HG03439 (cell line): ENCODE measurements around the gene TMEM234.

Source experiments
- ATAC-seq: cut with Tn5 transposase; IDR thresholded peaks from one replicate; pipeline ENCODE4 v1.9.1; 2021; ENCODE audit warnings: mild to moderate bottlenecking, moderate library complexity; ENCODE audit not compliant: unreplicated experiment

Gene TMEM234

GRCh38 chr1:32201011-32201855 lies 20.9 kb downstream of the TMEM234 start:
- peak; percentile 36 for ATAC-seq

- no peak for ATAC-seq
Observed at GRCh38 chr1:32200226-32201010, 21.7 kb downstream of the TMEM234 start, which contains the start of gene CCDC28B. Gene CCDC28B (plus strand): TSS chr1:32200595. CDS start chr1:32201936, 1,341 bp downstream.

- ATAC-seq: no peak
Observed at GRCh38 chr1:32199717-32200072, 22.5 kb downstream of the TMEM234 start.

GRCh38 chr1:32199043-32199716 lies 23.0 kb downstream of the TMEM234 start:
- no peak for ATAC-seq

DNA sequence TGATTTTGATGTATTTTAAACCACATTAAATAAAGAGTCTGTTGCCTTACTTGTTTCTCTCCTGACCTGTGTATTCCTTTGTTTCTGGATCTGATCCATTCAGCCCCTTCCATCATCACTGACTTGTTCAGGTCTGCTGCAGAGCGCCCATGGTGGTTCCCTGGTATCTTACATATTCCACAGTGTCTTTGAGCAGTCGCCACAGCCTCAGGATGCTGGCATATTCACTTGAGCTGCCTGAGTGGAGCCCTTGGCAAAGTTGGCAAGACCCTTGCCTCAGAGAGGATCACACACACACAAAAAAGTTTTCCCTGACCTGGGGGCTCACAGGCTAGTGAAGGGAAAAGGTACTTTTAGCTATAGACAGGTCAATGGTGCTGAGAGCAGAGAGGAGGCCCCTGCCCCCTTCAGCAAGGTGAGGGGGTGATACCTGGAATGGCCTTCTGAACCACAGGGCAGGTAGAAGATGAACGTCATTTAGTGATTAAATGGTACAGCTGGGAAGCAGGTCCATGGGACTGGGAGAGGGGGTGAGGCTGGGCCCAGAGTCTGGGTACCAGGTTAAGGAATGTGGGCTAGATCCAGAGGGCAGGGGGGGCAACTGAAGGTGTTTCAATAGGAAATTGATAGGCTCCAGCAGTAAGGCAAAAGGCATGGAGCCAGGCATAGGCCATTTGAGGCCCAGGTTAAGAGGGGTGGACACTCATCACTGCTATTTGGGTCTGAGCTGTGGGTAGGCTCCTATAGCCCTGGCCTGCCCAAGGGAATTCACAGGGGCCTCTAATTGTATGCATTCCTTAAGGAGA lies 23.7 kb downstream of the TMEM234 start:
- ATAC-seq: no peak

- no peak for ATAC-seq
Observed at GRCh38 chr1:32197837-32198236, 24.3 kb downstream of the TMEM234 start.

DNA sequence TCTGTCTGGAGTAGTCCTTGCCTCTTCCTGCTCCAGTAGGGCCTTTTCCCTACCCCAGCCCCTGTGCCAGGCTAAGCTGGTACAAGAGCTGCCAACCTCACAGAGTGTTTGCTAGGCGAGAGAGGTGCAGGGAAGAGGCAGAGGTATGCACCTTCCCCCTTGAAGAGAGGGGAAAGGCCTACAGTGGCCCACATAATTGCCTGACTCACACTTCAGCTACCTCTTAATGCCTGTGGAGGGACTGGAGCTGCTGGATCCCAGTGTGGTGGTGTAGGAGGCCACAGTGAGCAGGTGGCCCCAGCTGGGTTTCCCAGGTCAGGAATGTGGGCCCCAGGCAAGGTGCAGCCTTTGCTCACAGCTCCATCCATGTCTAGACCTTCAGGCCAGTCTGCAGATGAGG lies 25.1 kb downstream of the TMEM234 start:
- no peak for ATAC-seq

DNA sequence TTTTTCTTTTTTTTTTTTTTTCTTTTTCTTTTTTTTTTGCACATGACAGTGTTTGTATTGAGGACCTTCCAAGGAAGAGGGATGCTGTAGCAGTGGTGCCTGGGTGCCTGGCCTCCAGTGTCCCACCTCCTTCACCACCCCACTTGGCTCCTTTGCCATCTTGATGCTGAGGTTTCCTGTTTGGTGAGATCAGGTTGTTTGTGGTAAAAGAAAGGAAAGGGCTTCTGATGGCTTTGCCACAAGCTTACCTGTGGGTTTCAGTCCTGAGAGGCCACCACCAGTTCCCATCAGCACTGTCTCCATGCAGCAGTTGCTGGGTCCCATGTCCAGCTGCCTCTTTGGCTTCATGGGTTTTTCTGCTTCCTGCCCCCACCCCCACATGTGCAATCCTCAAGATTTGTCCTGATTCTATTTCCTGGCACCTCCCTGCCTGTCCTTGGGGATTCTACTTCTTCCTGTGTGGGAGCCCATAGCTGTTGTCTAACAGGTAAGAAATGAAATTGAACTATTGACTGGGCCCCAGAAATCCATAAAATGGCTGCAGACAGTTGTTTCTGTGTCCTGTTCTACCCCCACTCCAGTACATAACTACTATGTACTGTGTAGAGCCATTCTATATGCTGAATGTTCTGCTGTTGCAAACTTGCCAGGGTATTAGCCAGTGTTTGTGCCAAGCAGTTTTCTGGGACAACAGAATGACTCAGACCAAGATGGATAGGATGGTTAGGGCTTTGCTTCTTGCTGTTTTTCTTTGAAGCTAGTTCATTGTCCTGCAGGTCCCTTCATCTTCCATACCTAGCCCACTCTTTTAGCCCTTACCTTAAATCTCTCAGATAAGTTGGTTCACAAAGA lies 26.0 kb downstream of the TMEM234 start:
- ATAC-seq: no peak

DNA sequence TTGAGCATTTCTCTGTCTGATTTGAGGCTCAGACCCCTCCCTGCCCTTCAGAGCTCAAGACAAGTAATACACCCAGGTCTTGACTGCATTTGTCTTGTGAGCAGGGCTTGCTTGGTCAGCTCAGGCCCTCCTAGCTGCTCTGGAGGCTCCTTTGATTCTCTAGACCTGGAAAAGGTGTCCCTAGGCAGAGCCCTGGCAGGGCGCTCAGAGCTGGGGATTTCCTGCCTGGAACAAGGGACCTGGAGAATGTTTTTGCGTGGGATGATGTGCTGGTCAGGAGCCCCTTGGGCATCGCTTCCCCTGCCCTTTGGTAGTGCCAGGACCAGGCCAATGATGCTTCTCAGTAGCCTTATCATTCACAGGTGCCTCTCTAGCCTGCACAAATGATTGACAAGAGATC lies 26.6 kb downstream of the TMEM234 start:
- no peak for ATAC-seq

DNA sequence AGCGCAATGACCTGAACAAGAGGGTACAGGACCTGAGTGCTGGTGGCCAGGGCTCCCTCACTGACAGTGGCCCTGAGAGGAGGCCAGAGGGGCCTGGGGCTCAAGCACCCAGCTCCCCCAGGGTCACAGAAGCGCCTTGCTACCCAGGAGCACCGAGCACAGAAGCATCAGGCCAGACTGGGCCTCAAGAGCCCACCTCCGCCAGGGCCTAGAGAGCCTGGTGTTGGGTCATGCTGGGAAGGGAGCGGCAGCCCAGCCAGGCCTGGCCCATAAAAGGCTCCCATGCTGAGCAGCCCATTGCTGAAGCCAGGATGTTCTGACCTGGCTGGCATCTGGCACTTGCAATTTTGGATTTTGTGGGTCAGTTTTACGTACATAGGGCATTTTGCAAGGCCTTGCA lies 27.2 kb downstream of the TMEM234 start:
- no peak for ATAC-seq

GRCh38 chr1:32192220-32192948 lies 29.8 kb downstream of the TMEM234 start:
- no peak for ATAC-seq

DNA sequence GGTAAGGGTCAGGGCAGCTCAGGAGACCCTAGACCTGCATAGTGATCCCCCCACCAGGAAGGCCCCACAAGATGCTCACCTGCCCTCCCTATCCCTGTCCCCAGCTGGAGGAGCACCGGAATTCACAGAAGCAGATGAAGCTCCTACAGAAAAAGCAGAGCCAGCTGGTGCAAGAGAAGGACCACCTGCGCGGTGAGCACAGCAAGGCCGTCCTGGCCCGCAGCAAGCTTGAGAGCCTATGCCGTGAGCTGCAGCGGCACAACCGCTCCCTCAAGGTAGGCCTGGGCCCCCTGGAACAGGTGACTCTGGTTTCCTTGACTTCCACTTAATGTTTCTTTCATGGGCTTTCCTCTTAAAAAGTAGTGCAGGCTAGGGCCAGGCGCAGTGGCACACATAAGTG lies 34.3 kb downstream of the TMEM234 start:
- ATAC-seq: no peak

GRCh38 chr1:32186491-32186890 lies 35.7 kb downstream of the TMEM234 start:
- ATAC-seq: no peak

GRCh38 chr1:32186077-32186476 lies 36.1 kb downstream of the TMEM234 start:
- no peak for ATAC-seq

- ATAC-seq: no peak
Observed at GRCh38 chr1:32184650-32185049, 37.5 kb downstream of the TMEM234 start.

DNA sequence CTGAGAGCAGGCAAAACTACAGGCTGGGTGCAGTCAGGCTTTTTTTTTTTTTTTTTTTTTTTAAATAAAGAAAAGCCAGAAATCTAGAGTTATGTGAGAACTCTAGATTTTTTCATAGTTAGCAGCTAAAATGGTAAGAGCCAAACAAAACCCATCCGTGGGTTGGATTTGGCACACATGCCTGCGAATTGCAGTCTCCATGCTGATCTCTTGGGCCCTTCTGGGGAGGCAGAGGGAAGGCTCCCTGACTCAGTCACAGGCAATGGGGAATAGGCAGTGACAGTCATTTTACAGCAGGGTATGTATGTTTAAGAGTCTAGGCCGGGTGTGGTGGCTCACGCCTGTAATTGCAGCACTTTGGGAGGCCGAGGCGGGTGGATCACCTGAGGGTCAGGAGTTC lies 40.1 kb downstream of the TMEM234 start:
- ATAC-seq: no peak

GRCh38 chr1:32181563-32181962 lies 40.6 kb downstream of the TMEM234 start:
- no peak for ATAC-seq

DNA sequence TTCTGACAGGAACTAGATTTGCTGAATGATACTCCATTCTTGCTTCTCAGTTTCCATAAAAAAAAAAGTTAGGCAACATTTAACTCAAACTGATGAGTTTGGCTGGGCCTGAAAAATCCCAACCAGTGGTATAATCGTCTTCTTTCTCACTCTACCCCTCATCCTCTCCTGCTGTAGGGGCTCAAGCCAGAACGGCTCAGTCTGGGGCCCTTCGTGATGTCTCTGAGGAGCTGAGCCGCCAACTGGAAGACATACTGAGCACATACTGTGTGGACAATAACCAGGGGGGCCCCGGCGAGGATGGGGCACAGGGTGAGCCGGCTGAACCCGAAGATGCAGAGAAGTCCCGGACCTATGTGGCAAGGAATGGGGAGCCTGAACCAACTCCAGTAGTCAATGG lies 41.1 kb downstream of the TMEM234 start:
- ATAC-seq: no peak
